ENCODE measurements around the gene HLTF. TPM values are rescaled to one million over a fixed set of nuclear protein-coding genes. Genes with fewer than 3 reads are reported as not detected.

The HLTF gene
- total RNA-seq, 4 donors from 2014 or later, result 3.0 to 13.5 (median 7.2) TPM

DNA sequence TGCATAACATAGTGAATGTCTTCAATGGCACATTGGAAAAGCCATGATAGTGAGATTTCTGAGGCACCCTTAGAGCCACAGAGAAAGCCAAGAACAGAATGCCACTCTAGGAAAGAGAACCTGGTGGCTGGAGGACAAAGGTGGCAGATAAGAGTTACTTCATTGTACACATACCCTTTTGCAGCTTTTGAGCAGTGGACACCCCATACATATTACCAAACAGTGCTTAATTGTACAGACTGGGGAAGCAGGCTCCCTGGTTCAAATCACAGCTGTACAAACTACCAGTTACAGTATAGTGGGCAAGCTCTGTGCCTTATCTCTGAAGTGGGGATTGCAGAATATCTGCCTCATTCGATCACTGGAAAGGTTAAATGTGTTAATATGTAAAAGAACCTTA, 105.1 kb downstream of the HLTF start:
- 82 to 88% methylated on average over 1 of the region's 1 CpG for WGBS, 2 donors (ENCODE audit: low coverage in 1 of 2)
- H3K4me3 ChIP-seq, result no peak overlapping the region
- H3K27ac ChIP-seq, result no peak overlapping the region
- intact Hi-C loops (cut with DNase I; ENCODE audit: low total_unique reads) (no loop called here), in situ Hi-C loops (cut with MboI; ENCODE audit: low pct_ligation_motif_present in 1 of 4, low pct_unique_long_range_greater_than_20kb in 1 of 4, low sequenced_read_pairs in 3 of 4) (no loop called here)
- no peaks in the 10 kb centered on the region for H3K9me3 ChIP-seq
- no peaks in the 10 kb centered on the region for H3K4me1 ChIP-seq
- no peaks in the 10 kb centered on the region for H3K36me3 ChIP-seq
- no peak for TF ChIP-seq POLR2A (IDR thresholded peaks at IDR 0.05)
- TF ChIP-seq, protein P1, sequence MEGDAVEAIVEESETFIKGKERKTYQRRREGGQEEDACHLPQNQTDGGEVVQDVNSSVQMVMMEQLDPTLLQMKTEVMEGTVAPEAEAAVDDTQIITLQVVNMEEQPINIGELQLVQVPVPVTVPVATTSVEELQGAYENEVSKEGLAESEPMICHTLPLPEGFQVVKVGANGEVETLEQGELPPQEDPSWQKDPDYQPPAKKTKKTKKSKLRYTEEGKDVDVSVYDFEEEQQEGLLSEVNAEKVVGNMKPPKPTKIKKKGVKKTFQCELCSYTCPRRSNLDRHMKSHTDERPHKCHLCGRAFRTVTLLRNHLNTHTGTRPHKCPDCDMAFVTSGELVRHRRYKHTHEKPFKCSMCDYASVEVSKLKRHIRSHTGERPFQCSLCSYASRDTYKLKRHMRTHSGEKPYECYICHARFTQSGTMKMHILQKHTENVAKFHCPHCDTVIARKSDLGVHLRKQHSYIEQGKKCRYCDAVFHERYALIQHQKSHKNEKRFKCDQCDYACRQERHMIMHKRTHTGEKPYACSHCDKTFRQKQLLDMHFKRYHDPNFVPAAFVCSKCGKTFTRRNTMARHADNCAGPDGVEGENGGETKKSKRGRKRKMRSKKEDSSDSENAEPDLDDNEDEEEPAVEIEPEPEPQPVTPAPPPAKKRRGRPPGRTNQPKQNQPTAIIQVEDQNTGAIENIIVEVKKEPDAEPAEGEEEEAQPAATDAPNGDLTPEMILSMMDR (IDR thresholded peaks at IDR 0.05), result no peak
- TF ChIP-seq POLR2AphosphoS5 (IDR thresholded peaks at IDR 0.05), result no peak
- TF ChIP-seq EP300 (IDR thresholded peaks at IDR 0.05; ENCODE audit: low read depth), result no peak
- DNase-seq, result no peak
- H3K27me3 ChIP-seq, result peaks cover 4% of the 10 kb centered on the region

Small RNA genes lying within 50 kb of the gene (small RNA-seq; reads per million reads assigned to genes)
- gene RF00019, result 0 reads per million in 4 donors

Other genes starting within 250 kb of the HLTF start
- 1 to 10 TPM in 3 of 4 donors, under 1 TPM in 1; 0.80 to 5.6 (median 4.3) TPM for gene CPA3, start 221.2 kb downstream of the HLTF start, total RNA-seq
- gene GYG1, start 95.0 kb downstream of the HLTF start, total RNA-seq, result 10 to 100 TPM; 19.8 to 89.8 (median 35.3) TPM
- gene HPS3, start 43.1 kb upstream of the HLTF start, total RNA-seq, result 10 to 100 TPM in 3 of 4 donors, 1 to 10 TPM in 1; 10.0 to 20.2 (median 17.9) TPM
- gene CP, start 135.3 kb upstream of the HLTF start, total RNA-seq, result 10 to 100 TPM in 1 of 4 donors, 1 to 10 TPM in 1, under 1 TPM in 1, not detected in 1; 0.80 to 19.5 (median 7.0) TPM
- 1 to 10 TPM in 1 of 4 donors, under 1 TPM in 2, not detected in 1; 0.80 to 1.4 (median 0.82) TPM for gene TM4SF18, start 247.1 kb upstream of the HLTF start, total RNA-seq

All from transverse colon (tissue), 4 donors.